ENCODE data around the gene SNX8. TPM values are rescaled to one million over a fixed set of nuclear protein-coding genes. Genes with fewer than 3 reads are reported as not detected.

Gene SNX8
- total RNA-seq, 2 experiments from 2014 or later = 12.1 to 42.0 TPM

GRCh38 chr7:2290877-2291276 is 23.4 kb downstream of the SNX8 start:
- CTCF ChIA-PET (ENCODE audit: unreplicated experiment) = no interaction called here
- Histone ChIP-seq H4K20me1 (ENCODE audit: insufficient read depth, low read length) (no peaks in the 10 kb centered on the region), H3K9me3 (ENCODE audit: low read length) (no peaks in the 10 kb centered on the region), H3K4me1 (ENCODE audit: insufficient read depth, low read length, poor library complexity, severe bottlenecking) (peaks cover 19% of the 10 kb centered on the region), H3K4me2 (ENCODE audit: low read length) (no peak overlapping the region), H2AFZ (ENCODE audit: low read length) (no peak overlapping the region), H3K36me3 (ENCODE audit: insufficient read depth, low read length) (no peaks in the 10 kb centered on the region), H3K27ac (ENCODE audit: low read depth, low read length, poor library complexity, severe bottlenecking) (no peak overlapping the region), H3K79me2 (ENCODE audit: insufficient read depth, low read depth, low read length) (peaks cover 6% of the 10 kb centered on the region; the same call in 1 of the 2 replicates), H3K4me3 (ENCODE audit: low read depth, low read length, poor library complexity, severe bottlenecking) (no peak overlapping the region), H3K9me2 (ENCODE audit: insufficient read depth, low read length) (no peaks in the 10 kb centered on the region)
- POLR2A ChIA-PET = no interaction called here
- intact Hi-C loops (cut with micrococcal nuclease; ENCODE audit: unreplicated experiment) = no loop called here
- DNase-seq (ENCODE audit: low spot score) = no peak
- no TSS peak for BruUV-seq (replicated peaks)
- no peak for TF ChIP-seq EZH2phosphoT487 (IDR thresholded peaks at IDR 0.05; ENCODE audit: borderline replicate concordance, low read depth, low read length)
- TF ChIP-seq CTCF (conservative IDR thresholded peaks at IDR 0.05; ENCODE audit: low read length) = no peak

GRCh38 chr7:2289621-2290020 is 24.6 kb downstream of the SNX8 start:
- intact Hi-C loops (cut with micrococcal nuclease; ENCODE audit: unreplicated experiment) = loop anchor here (2.0 kb wide), 1 partner anchor 17 kb away; no protein-coding TSS in a partner anchor
- no peak for TF ChIP-seq EZH2phosphoT487 (IDR thresholded peaks at IDR 0.05; ENCODE audit: borderline replicate concordance, low read depth, low read length)
- no peak for TF ChIP-seq CTCF (conservative IDR thresholded peaks at IDR 0.05; ENCODE audit: low read length)
- Histone ChIP-seq H3K36me3 (ENCODE audit: insufficient read depth, low read length) (no peaks in the 10 kb centered on the region), H3K4me1 (ENCODE audit: insufficient read depth, low read length, poor library complexity, severe bottlenecking) (peaks cover 19% of the 10 kb centered on the region), H2AFZ (ENCODE audit: low read length) (no peak overlapping the region), H3K79me2 (ENCODE audit: insufficient read depth, low read depth, low read length) (peaks cover 6% of the 10 kb centered on the region; the same call in 1 of the 2 replicates), H3K4me2 (ENCODE audit: low read length) (no peak overlapping the region), H3K9me3 (ENCODE audit: low read length) (no peaks in the 10 kb centered on the region), H3K9me2 (ENCODE audit: insufficient read depth, low read length) (no peaks in the 10 kb centered on the region), H4K20me1 (ENCODE audit: insufficient read depth, low read length) (no peaks in the 10 kb centered on the region), H3K27ac (ENCODE audit: low read depth, low read length, poor library complexity, severe bottlenecking) (no peak overlapping the region), H3K4me3 (ENCODE audit: low read depth, low read length, poor library complexity, severe bottlenecking) (no peak overlapping the region)
- ChIA-PET CTCF (ENCODE audit: unreplicated experiment) (no interaction called here), POLR2A (interaction anchor here (0.5 kb wide), 1 partner anchor 113 kb away, joined by 4 read pairs; no protein-coding TSS in a partner anchor)
- no peak for DNase-seq (ENCODE audit: low spot score)
- no TSS peak for BruUV-seq (replicated peaks)

GRCh38 chr7:2289111-2289586 is 25.1 kb downstream of the SNX8 start:
- no peaks in the 10 kb centered on the region for H4K20me1 ChIP-seq (ENCODE audit: insufficient read depth, low read length)
- BruUV-seq (replicated peaks) = TSS peak; percentile 63
- no peak for TF ChIP-seq CTCF (conservative IDR thresholded peaks at IDR 0.05; ENCODE audit: low read length)
- no peak for TF ChIP-seq EZH2phosphoT487 (IDR thresholded peaks at IDR 0.05; ENCODE audit: borderline replicate concordance, low read depth, low read length)
- POLR2A ChIA-PET = interaction anchor here (0.5 kb wide), 2 partner anchors 48 to 113 kb away, joined by 3 to 4 read pairs; no protein-coding TSS in a partner anchor
- H3K4me2 ChIP-seq (ENCODE audit: low read length) = peak overlapping the region; percentile 49; the same call in 1 of the 2 replicates
- DNase-seq (ENCODE audit: low spot score) = no peak
- H3K27ac ChIP-seq (ENCODE audit: low read depth, low read length, poor library complexity, severe bottlenecking) = peak overlapping the region; percentile 37
- H2AFZ ChIP-seq (ENCODE audit: low read length) = no peak overlapping the region
- H3K9me2 ChIP-seq (ENCODE audit: insufficient read depth, low read length) = no peaks in the 10 kb centered on the region
- intact Hi-C loops (cut with micrococcal nuclease; ENCODE audit: unreplicated experiment) = loop anchor here (2.0 kb wide), 1 partner anchor 18 kb away; no protein-coding TSS in a partner anchor
- CTCF ChIA-PET (ENCODE audit: unreplicated experiment) = interaction anchor here (0.9 kb wide), 1 partner anchor 10 kb away, joined by 3 read pairs; no protein-coding TSS in a partner anchor
- H3K79me2 ChIP-seq (ENCODE audit: insufficient read depth, low read depth, low read length) = peaks cover 6% of the 10 kb centered on the region; the same call in 1 of the 2 replicates
- H3K36me3 ChIP-seq (ENCODE audit: insufficient read depth, low read length) = no peaks in the 10 kb centered on the region
- H3K4me1 ChIP-seq (ENCODE audit: insufficient read depth, low read length, poor library complexity, severe bottlenecking) = peaks cover 19% of the 10 kb centered on the region
- H3K9me3 ChIP-seq (ENCODE audit: low read length) = no peaks in the 10 kb centered on the region
- H3K4me3 ChIP-seq (ENCODE audit: low read depth, low read length, poor library complexity, severe bottlenecking) = no peak overlapping the region

All from OCI-LY7 (cell line).